ENCODE data around the gene NANS. TPM values are rescaled to one million over a fixed set of nuclear protein-coding genes. Genes with fewer than 3 reads are reported as not detected.

The NANS gene
- total and polyA plus RNA-seq, 2 of the 8 experiments (the other 6 are each of a cell fraction or from before 2014, with no cell fraction given), result 56.5 to 67.3 TPM

GRCh38 chr9:98087420-98088354 lies 31.2 kb downstream of the NANS start (continued):
- TF ChIP-seq RNF2 (IDR thresholded peaks at IDR 0.05; ENCODE audit: borderline replicate concordance, low read depth, low read length, missing control alignments, poor library complexity, severe bottlenecking) (peak; percentile 52), HDAC6 (IDR thresholded peaks at IDR 0.05; ENCODE audit: low read depth, low read length) (no peak), JUN (IDR thresholded peaks at IDR 0.05; ENCODE audit: low read depth, low read length) (no peak), SIN3A (conservative IDR thresholded peaks at IDR 0.05 in 1 of 2, IDR thresholded peaks at IDR 0.05 in 1 of 2; ENCODE audit: low read depth in 1 of 2, low read length in 2 of 2) (0 out of 4 replicates have a peak, but pooled peaks of 1 of the 2 experiments have one; percentile 16), TEAD4 (IDR thresholded peaks at IDR 0.05; ENCODE audit: low read depth, low read length) (peak; percentile 48; the same call in 1 of the 2 replicates), RFX5 (IDR thresholded peaks at IDR 0.05; ENCODE audit: borderline replicate concordance, low read depth, low read length) (no peak), BRCA1 (IDR thresholded peaks at IDR 0.05; ENCODE audit: low read depth, low read length) (no peak), HDAC2 (IDR thresholded peaks at IDR 0.05; ENCODE audit: borderline replicate concordance in 1 of 2, low read depth in 2 of 2, low read length in 2 of 2) (peak in 1 of 2 experiments; percentile 89; a peak in 1 of 4 replicates), PHF8 (conservative IDR thresholded peaks at IDR 0.05; ENCODE audit: low read depth, low read length) (peak; percentile 33; the same call in 1 of the 2 replicates), RAD21 (IDR thresholded peaks at IDR 0.05 in 1 of 2, conservative IDR thresholded peaks at IDR 0.05 in 1 of 2; ENCODE audit: low read depth in 2 of 2, low read length in 2 of 2) (peak in 1 of 2 experiments; percentile 18; a peak in 1 of 4 replicates), NRF1 (IDR thresholded peaks at IDR 0.05; ENCODE audit: low read depth, low read length) (0 out of 2 replicates have a peak, but pooled peaks have one; percentile 17), FOSL1 (IDR thresholded peaks at IDR 0.05; ENCODE audit: insufficient read depth, low read depth, low read length) (no peak), SUZ12 (IDR thresholded peaks at IDR 0.05; ENCODE audit: low read length) (no peak), GTF2F1 (IDR thresholded peaks at IDR 0.05; ENCODE audit: borderline replicate concordance, low read depth, low read length) (0 out of 2 replicates have a peak, but pooled peaks have one; percentile 35), EZH2 (IDR thresholded peaks at IDR 0.05; ENCODE audit: low read depth, low read length, severe bottlenecking) (no peak), SP4 (IDR thresholded peaks at IDR 0.05; ENCODE audit: low read length) (no peak), CBX5 (IDR thresholded peaks at IDR 0.05; ENCODE audit: low read depth, low read length) (no peak), EGR1 (IDR thresholded peaks at IDR 0.05; ENCODE audit: borderline replicate concordance, low read depth, low read length) (peak; percentile 84), RXRA (IDR thresholded peaks at IDR 0.05; ENCODE audit: insufficient read depth, low read depth, low read length) (no peak), TAF1 (IDR thresholded peaks at IDR 0.05; ENCODE audit: low read depth, low read length) (0 out of 2 replicates have a peak, but pooled peaks have one; percentile 34), ASH2L (IDR thresholded peaks at IDR 0.05; ENCODE audit: low read length) (no peak), POU5F1 (IDR thresholded peaks at IDR 0.05; ENCODE audit: low read depth, low read length) (no peak)
